HFFc6 (cell line): ENCODE measurements around the gene RSPH9. TPM values are rescaled to one million over a fixed set of nuclear protein-coding genes. Genes with fewer than 3 reads are reported as not detected.
A peak's percentile ranks its signal among the peaks of the same experiment; 100 is the strongest.
"Not testable (repeated sequence)": the region's sequence is repeated elsewhere in the genome, so short reads cannot be mapped to it uniquely, and the experiment has no call there.

ENCODE experiments used
- DNase-seq: peaks from one replicate; pipeline ENCODE4 v3.0.0-alpha.2; 2018
- H3K27ac Mint-ChIP-seq: 2 replicates; pipeline ENCODE4 v1.8.0; 2020; ENCODE audit warnings: mild to moderate bottlenecking, mixed read lengths
- H3K27me3 Mint-ChIP-seq: 2 replicates; pipeline ENCODE4 v1.8.0; 2021; ENCODE audit warnings: mild to moderate bottlenecking, moderate library complexity, mixed read lengths; ENCODE audit not compliant: insufficient read depth
- H3K36me3 Mint-ChIP-seq: 2 replicates; pipeline ENCODE4 v1.8.0; 2021; ENCODE audit warnings: low read depth, mixed read lengths
- H3K4me1 Mint-ChIP-seq: 2 replicates; pipeline ENCODE4 v1.8.0; 2020; ENCODE audit warnings: low read depth, mixed read lengths
- H3K4me3 Mint-ChIP-seq: 2 replicates; pipeline ENCODE4 v1.8.0; 2020; ENCODE audit warnings: mild to moderate bottlenecking, moderate library complexity, mixed read lengths
- H3K9me3 Mint-ChIP-seq: 2 replicates; pipeline ENCODE4 v1.8.0; 2020; ENCODE audit warnings: mild to moderate bottlenecking, mixed read lengths
- total RNA-seq, 6 experiments: library from RNA; stranded (reverse); fragmentation: NEBNext Ultra II Directional; extraction: Animal tissue kit (Norgen Biotek cat#: 25700); gene quantifications; 2 replicates in 1 of 6; 3 replicates in 5 of 6; pipeline ENCODE4 v1.2.3, GENCODE V29; 2021
- TF ChIP-seq, protein P1 (sequence below): fragments of 200-600 bp; sonication (generic); IDR thresholded peaks from 2 replicates; pipeline ENCODE4 v1.5.0; 2021; ENCODE audit warnings: antibody characterized with exemption, mild to moderate bottlenecking

Gene RSPH9
- total RNA-seq, 6 experiments from 2014 or later: 0.09 to 0.60 (median 0.30) TPM; not detected in 1

DNA sequence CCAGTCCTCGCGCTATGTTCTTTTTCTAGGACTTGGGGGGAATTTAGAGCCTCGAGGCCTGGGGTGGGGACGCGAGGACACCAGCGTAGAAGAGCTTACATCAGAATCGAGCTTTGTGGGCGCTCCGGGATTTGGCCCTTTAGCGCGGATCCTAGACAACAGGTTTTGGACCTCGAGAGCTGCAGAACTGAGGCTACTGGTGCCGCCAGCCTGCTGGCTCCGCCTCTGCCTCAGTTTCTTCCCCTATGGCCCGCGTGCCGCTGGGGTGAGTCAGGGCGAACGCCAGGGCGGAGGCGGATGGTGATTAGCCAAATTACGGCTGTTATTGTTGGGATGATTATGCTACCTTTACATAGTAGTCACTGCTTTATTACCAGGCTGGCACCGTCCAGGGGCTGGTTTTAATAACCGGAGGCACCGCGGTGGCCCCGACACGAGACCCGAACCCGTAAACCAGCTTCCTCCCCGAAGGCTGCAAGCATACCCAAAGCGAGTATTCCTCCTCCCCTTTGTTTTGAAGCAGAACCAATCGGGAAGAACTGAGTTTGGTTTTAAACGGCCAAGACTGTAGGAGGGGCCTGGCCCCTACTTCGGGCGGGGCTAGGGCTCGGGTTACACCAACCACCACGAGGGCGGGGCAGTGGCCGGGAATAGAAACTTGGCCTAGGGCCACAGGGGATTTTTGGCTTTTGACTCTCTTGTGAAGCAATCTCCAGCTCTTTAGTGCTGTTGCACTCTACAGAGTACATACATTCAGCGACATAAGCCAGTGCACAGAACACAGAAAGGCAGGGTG, 15.1 kb upstream of the RSPH9 start:
- Mint-ChIP-seq H3K27me3 (peaks cover 9% of the 10 kb centered on the region), H3K36me3 (peaks cover 18% of the 10 kb centered on the region), H3K4me1 (peaks cover 38% of the 10 kb centered on the region), H3K4me3 (peak overlapping the region; percentile 98), H3K27ac (peak overlapping the region; percentile 97), H3K9me3 (no peaks in the 10 kb centered on the region)
- DNase-seq: peak; percentile 97
- TF ChIP-seq, protein P1, sequence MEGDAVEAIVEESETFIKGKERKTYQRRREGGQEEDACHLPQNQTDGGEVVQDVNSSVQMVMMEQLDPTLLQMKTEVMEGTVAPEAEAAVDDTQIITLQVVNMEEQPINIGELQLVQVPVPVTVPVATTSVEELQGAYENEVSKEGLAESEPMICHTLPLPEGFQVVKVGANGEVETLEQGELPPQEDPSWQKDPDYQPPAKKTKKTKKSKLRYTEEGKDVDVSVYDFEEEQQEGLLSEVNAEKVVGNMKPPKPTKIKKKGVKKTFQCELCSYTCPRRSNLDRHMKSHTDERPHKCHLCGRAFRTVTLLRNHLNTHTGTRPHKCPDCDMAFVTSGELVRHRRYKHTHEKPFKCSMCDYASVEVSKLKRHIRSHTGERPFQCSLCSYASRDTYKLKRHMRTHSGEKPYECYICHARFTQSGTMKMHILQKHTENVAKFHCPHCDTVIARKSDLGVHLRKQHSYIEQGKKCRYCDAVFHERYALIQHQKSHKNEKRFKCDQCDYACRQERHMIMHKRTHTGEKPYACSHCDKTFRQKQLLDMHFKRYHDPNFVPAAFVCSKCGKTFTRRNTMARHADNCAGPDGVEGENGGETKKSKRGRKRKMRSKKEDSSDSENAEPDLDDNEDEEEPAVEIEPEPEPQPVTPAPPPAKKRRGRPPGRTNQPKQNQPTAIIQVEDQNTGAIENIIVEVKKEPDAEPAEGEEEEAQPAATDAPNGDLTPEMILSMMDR: no peak

DNA sequence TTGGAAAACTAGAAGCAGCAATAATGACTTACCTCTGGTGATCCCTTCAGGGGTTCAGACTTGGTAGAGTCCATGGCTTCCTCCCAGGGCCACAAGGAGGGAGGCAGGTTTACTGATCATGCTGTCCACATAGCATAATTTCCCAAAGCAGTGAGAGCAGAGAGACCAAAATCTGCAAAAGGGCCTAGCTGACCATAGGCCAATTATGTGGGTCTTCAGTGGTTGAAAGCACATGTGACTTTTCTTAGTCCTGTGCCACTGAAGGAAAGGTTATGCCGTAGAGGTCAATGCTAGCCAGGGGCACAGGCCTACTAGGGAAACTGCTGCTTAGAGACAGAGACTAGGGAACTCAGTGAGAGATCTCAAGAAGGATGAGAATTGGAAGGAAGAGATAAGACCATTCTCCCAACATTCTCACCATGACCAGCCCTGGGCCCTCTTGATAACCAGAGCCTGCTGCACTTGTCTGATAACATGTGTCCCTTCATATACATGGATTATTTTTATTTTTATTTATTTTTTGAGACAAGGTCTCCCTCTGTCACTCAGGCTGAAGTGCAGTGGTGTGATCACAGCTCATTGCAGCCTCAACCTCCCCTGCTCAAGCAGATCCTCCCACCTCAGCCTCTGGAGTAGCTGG, 13.7 kb upstream of the RSPH9 start:
- DNase-seq: no peak
- TF ChIP-seq, protein P1: no peak
- no peaks in the 10 kb centered on the region for H3K9me3 Mint-ChIP-seq
- H3K27ac Mint-ChIP-seq: peak overlapping the region; percentile 85
- H3K27me3 Mint-ChIP-seq: peaks cover 9% of the 10 kb centered on the region
- peak overlapping the region; percentile 70 for H3K4me3 Mint-ChIP-seq
- peaks cover 15% of the 10 kb centered on the region for H3K36me3 Mint-ChIP-seq
- H3K4me1 Mint-ChIP-seq: peaks cover 44% of the 10 kb centered on the region

DNA sequence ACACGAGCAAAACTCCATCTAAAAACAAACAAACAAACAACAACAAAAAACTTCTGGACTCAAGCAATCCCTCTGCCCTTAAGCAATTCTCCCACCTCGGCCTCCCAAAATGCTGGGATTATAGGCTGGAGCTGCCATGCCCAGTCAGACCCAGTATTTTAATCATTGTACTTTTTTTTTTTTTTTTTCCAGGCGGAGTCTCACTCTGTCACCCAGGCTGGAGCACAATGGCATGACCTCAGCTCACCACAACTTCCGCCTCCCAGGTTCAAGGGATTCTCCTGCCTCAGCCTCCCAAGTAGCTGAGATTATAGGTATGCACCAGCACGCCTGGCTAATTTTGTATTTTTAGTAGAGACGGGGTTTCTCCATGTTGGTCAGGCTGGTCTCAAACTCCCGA, 11.8 kb upstream of the RSPH9 start:
- H3K27me3 Mint-ChIP-seq, H3K4me3 Mint-ChIP-seq, DNase-seq, H3K27ac Mint-ChIP-seq, H3K9me3 Mint-ChIP-seq: not testable (repeated sequence)
- Mint-ChIP-seq H3K36me3 (peaks cover 12% of the 10 kb centered on the region; the same call in 1 of the 2 replicates), H3K4me1 (peaks cover 33% of the 10 kb centered on the region)

DNA sequence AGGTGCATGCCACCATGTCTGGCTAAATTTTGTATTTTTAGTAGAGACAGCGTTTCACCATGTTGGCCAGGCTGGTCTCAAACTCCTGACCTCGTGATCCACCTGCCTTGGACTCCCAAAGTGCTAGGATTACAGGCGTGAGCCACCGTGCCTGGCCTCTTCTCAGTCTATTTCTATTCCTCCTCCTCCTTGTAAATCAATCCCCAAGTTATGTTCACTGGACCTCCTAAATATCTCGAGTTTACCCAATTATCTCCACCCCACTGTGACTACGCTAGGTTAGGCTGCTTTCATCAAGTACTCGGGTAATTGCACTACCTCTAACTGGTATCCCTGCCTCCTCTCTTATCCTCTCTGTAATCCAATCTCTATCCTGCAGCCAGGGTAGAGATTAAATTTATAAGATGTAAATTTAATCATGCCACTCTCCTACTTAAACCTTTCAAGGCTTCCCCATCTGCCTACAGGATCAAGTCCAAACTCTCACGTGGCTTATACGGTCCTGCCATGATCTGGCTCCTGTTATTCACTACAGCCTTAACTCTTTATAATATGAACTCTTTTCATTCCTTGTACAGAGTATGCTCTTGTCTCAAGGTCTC, 10.0 kb upstream of the RSPH9 start:
- Mint-ChIP-seq H3K4me1 (peaks cover 37% of the 10 kb centered on the region), H3K27ac (peak overlapping the region; percentile 93; the same call in 1 of the 2 replicates), H3K27me3 (peaks cover 5% of the 10 kb centered on the region; the same call in 1 of the 2 replicates), H3K36me3 (peaks cover 24% of the 10 kb centered on the region), H3K4me3 (peak overlapping the region; percentile 100; the same call in 1 of the 2 replicates), H3K9me3 (no peaks in the 10 kb centered on the region)
- TF ChIP-seq, protein P1: no peak
- DNase-seq: no peak

DNA sequence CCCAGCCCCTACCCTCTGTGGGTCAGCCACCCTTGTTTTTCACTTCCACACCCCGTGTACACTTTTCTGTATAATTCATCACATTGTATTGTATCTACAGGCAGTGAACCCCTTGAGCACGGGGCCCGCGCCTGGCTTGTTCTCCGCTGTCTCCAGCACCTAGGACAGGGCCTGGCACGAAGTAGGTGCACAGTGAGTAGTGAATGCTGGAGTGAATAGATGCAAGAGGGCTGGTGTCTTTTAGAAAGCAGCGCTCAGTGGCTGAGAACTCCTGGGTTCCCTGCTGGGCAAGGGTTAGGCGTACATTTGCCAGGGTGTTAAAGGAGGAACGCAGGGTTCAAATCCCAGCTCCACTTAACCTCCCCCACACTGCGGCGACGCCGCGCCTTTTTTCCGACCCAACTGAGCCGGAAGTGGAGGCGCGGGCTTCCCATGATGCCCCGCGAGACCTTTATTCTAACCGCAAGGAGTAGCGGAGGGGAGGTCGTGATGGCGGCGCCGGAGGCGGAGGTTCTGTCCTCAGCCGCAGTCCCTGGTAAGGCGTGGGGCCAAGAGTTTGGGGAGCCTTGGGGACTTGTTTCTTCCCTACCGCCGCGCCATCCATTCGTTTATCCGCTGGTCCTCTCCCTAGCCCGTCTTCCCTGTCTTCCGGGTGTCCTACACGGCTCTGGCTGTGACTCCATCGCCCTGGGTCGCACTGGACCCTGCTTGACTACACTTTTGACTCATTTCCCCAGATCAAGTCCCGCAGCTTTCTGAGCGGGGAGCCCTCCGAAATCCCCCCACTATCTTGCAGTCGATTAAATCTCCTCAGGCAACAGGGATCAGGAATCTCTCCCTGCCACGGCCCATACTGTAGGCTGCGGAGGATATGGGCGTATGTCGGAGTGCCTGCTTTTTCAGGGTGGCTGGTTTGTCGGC, 9.2 kb upstream of the RSPH9 start, which contains the start of gene MAD2L1BP:
Gene MAD2L1BP (plus strand): TSS at position 454 of the 921 bp plus-strand sequence. CDS start 36 bp downstream, at position 490.
- no peaks in the 10 kb centered on the region for H3K9me3 Mint-ChIP-seq
- peaks cover 32% of the 10 kb centered on the region for H3K36me3 Mint-ChIP-seq
- H3K4me3 Mint-ChIP-seq: peak within 1 kb of the TSS; percentile 100
- peak; percentile 46 for DNase-seq
- TF ChIP-seq, protein P1: no peak
- H3K4me1 Mint-ChIP-seq: peaks cover 30% of the 10 kb centered on the region
- H3K27ac Mint-ChIP-seq: peak within 1 kb of the TSS; percentile 93
- H3K27me3 Mint-ChIP-seq: no peaks in the 10 kb centered on the region; the same call in 1 of the 2 replicates
